ENCODE results near the gene ASPHD1. TPM values are rescaled to one million over a fixed set of nuclear protein-coding genes. Genes with fewer than 3 reads are reported as not detected.
"Not testable (repeated sequence)": the region's sequence is repeated elsewhere in the genome, so short reads cannot be mapped to it uniquely, and the experiment has no call there.

The ASPHD1 gene
- polyA plus RNA-seq, 2 of the 4 experiments (the other 2 are of a cell fraction), result 4.6 to 20.6 TPM

- H3K27ac ChIP-seq, result peak overlapping the region; percentile 96 to 98
- H3K4me3 ChIP-seq, result peak overlapping the region; percentile 97
- ChIA-PET CTCF (interaction anchor here (0.7 to 4.8 kb wide), 15 partner anchors 9 to 120 kb away, joined by 3 to 28 read pairs (median 3); partner anchors contain the start of genes PAGR1, TAOK2 and TMEM219), POLR2A (interaction anchor here (0.5 to 2.6 kb wide), 6 partner anchors 7 to 107 kb away, joined by 3 to 42 read pairs (median 12); partner anchors contain the start of genes ASPHD1, MVP, SEZ6L2 and TAOK2)
- 74% methylated on average over 12 of the region's 12 CpGs for WGBS (ENCODE audit: missing lambda C conversion rate)
- ATAC-seq (no peak), FAIRE-seq (no peak), DNase-seq (ENCODE audit: low read depth in 1 of 2, low spot score in 1 of 2) (peak in 1 of 2 experiments; percentile 20)
- H3K4me2 ChIP-seq, result peak overlapping the region; percentile 98
- peaks cover 19% of the 10 kb centered on the region for H3K4me1 ChIP-seq
- H3K9me3 ChIP-seq, result no peaks in the 10 kb centered on the region
- 0 out of 4 replicates have a peak, but pooled peaks of 1 of the 2 experiments have one; percentile 8 for TF ChIP-seq CEBPB (IDR thresholded peaks at IDR 0.05)
- no peak for TF ChIP-seq CHD2 (IDR thresholded peaks at IDR 0.05; ENCODE audit: low read length, partially characterized antibody)
These were observed 27.0 kb downstream of the ASPHD1 start for GRCh38 chr16:29927070-29927905.

- H3K27ac ChIP-seq; DNase-seq (ENCODE audit: low read depth in 1 of 2, low spot score in 1 of 2); ATAC-seq; H3K4me3 ChIP-seq; FAIRE-seq; H3K4me2 ChIP-seq; POLR2A ChIA-PET; H3K9me3 ChIP-seq; H3K4me1 ChIP-seq: not testable (repeated sequence)
- CTCF ChIA-PET, result interaction anchor here (1.0 to 3.4 kb wide), 4 partner anchors 10 to 100 kb away, joined by 3 to 11 read pairs (median 4); no protein-coding TSS in a partner anchor
- 95% methylated on average over 2 of the region's 2 CpGs for WGBS (ENCODE audit: missing lambda C conversion rate)
These were observed 31.5 kb downstream of the ASPHD1 start for GRCh38 chr16:29931750-29932149.

GRCh38 chr16:29940656-29941055 is 40.4 kb downstream of the ASPHD1 start:
- no peak for ATAC-seq
- no peak for TF ChIP-seq NFE2L2 (conservative IDR thresholded peaks at IDR 0.05; ENCODE audit: low read length)
- DNase-seq (ENCODE audit: low read depth in 1 of 2, low spot score in 1 of 2), result no peak
- POLR2A ChIA-PET, result no interaction called here
- H3K27ac ChIP-seq, result peak overlapping the region in 1 of 2 experiments; percentile 94; a peak in 2 of 6 replicates
- no peak overlapping the region for H3K4me2 ChIP-seq
- no peaks in the 10 kb centered on the region for H3K9me3 ChIP-seq
- FAIRE-seq, result no peak
- WGBS (ENCODE audit: missing lambda C conversion rate), result 91% methylated on average over 4 of the region's 4 CpGs
- H3K4me3 ChIP-seq, result no peak overlapping the region
- H3K4me1 ChIP-seq, result peaks cover 24% of the 10 kb centered on the region
- CTCF ChIA-PET, result interaction anchor here (0.8 to 1.8 kb wide), 6 partner anchors 11 to 92 kb away, joined by 3 to 9 read pairs (median 4); partner anchors contain the start of gene TAOK2

- Histone ChIP-seq H3K4me2 (peak overlapping the region; percentile 83), H3K27ac (peak overlapping the region; percentile 92 to 94), H3K9me3 (peaks cover 3% of the 10 kb centered on the region; the same call in 1 of the 3 replicates), H3K4me3 (peak overlapping the region; percentile 14), H3K4me1 (peaks cover 26% of the 10 kb centered on the region)
- ATAC-seq (peak; percentile 98 to 99), FAIRE-seq (peak; percentile 99), DNase-seq (ENCODE audit: low read depth in 1 of 2, low spot score in 1 of 2) (peak; percentile 85 to 99)
- ChIA-PET POLR2A (interaction anchor here (0.8 to 3.1 kb wide), 14 partner anchors 10 to 121 kb away, joined by 3 to 45 read pairs (median 6); partner anchors contain the start of genes ALDOA, ASPHD1, HIRIP3 and KCTD13), CTCF (interaction anchor here (0.7 to 3.8 kb wide), 23 partner anchors 10 to 137 kb away, joined by 3 to 28 read pairs (median 4); partner anchors contain the start of genes KCTD13, SEZ6L2, TAOK2 and TMEM219)
- under 1% methylated on average over 11 of the region's 11 CpGs for WGBS (ENCODE audit: missing lambda C conversion rate)
- TF ChIP-seq SMC3 (IDR thresholded peaks at IDR 0.05), result peak; percentile 40; the same call in 2 of the 3 replicates
- TF ChIP-seq CHD2 (IDR thresholded peaks at IDR 0.05; ENCODE audit: low read length, partially characterized antibody), result no peak
- TF ChIP-seq RAD21 (conservative IDR thresholded peaks at IDR 0.05 in 1 of 2, IDR thresholded peaks at IDR 0.05 in 1 of 2), result peak; percentile 47 to 56
- TF ChIP-seq CHD4 (IDR thresholded peaks at IDR 0.05; ENCODE audit: borderline replicate concordance), result no peak
- TF ChIP-seq E2F6 (IDR thresholded peaks at IDR 0.05; ENCODE audit: borderline replicate concordance, low read depth), result no peak
- no peak for TF ChIP-seq TFCP2L1 (CRISPR knock-in tag; IDR thresholded peaks at IDR 0.05)
- TF ChIP-seq NR3C1 (IDR thresholded peaks at IDR 0.05), result no peak
- TF ChIP-seq FOSB (CRISPR knock-in tag; IDR thresholded peaks at IDR 0.05), result no peak
- TF ChIP-seq GATA3 (IDR thresholded peaks at IDR 0.05; ENCODE audit: borderline replicate concordance), result peak; percentile 34; the same call in 1 of the 2 replicates
- TF ChIP-seq HOXB13 (CRISPR knock-in tag; IDR thresholded peaks at IDR 0.05; ENCODE audit: low read depth), result no peak
- TF ChIP-seq, protein P1, sequence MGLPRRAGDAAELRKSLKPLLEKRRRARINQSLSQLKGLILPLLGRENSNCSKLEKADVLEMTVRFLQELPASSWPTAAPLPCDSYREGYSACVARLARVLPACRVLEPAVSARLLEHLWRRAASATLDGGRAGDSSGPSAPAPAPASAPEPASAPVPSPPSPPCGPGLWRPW (IDR thresholded peaks at IDR 0.05), result no peak
- no peak; a peak in 1 of 5 replicates for TF ChIP-seq EP300 (IDR thresholded peaks at IDR 0.05)
- TF ChIP-seq ZC3H11A (IDR thresholded peaks at IDR 0.05), result no peak
- TF ChIP-seq HDAC2 (IDR thresholded peaks at IDR 0.05), result no peak
- TF ChIP-seq BCL3 (IDR thresholded peaks at IDR 0.05), result peak; percentile 69; the same call in 2 of the 3 replicates
- no peak for TF ChIP-seq PHF8 (IDR thresholded peaks at IDR 0.05; ENCODE audit: borderline replicate concordance, low read depth)
- no peak for TF ChIP-seq HOXB5 (CRISPR knock-in tag; IDR thresholded peaks at IDR 0.05)
- no peak for TF ChIP-seq POLR2AphosphoS2 (conservative IDR thresholded peaks at IDR 0.05; ENCODE audit: low read length)
- no peak for TF ChIP-seq KDM1A (IDR thresholded peaks at IDR 0.05; ENCODE audit: low read depth)
- no peak for TF ChIP-seq ATOH8 (CRISPR knock-in tag; IDR thresholded peaks at IDR 0.05; ENCODE audit: low read depth)
- TF ChIP-seq RFX5 (IDR thresholded peaks at IDR 0.05), result no peak
These were observed 43.8 kb downstream of the ASPHD1 start for GRCh38 chr16:29943846-29944799.
